Mucosa of stomach (tissue), 1 donor: Measurements from ENCODE around the gene C22orf15.

Experiments used
- H3K27me3 ChIP-seq: one replicate; pipeline ENCODE4 v1.7.0; 2013; ENCODE audit warnings: mild to moderate bottlenecking, low read length; ENCODE audit not compliant: control insufficient read depth, insufficient read depth
- H3K36me3 ChIP-seq: one replicate; pipeline ENCODE4 v1.7.0; 2013; ENCODE audit warnings: low read length; ENCODE audit not compliant: control insufficient read depth, insufficient read depth
- H3K4me1 ChIP-seq: one replicate; pipeline ENCODE4 v1.7.0; 2013; ENCODE audit warnings: mild to moderate bottlenecking, low read length; ENCODE audit not compliant: control insufficient read depth, insufficient read depth
- H3K4me3 ChIP-seq: one replicate; pipeline ENCODE4 v1.7.0; 2013; ENCODE audit warnings: low read length
- H3K9ac ChIP-seq: one replicate; pipeline ENCODE4 v1.7.0; 2013; ENCODE audit warnings: mild to moderate bottlenecking, low read length, moderate library complexity
- H3K9me3 ChIP-seq: one replicate; pipeline ENCODE4 v1.7.0; 2013; ENCODE audit warnings: mild to moderate bottlenecking, low read length, moderate library complexity; ENCODE audit not compliant: control insufficient read depth
- donor health status: Pancreatic carcinoma.

The C22orf15 gene

GRCh38 chr22:23803001-23803819 lies 40.4 kb downstream of the C22orf15 start:
- Histone ChIP-seq H3K9me3 (no peaks in the 10 kb centered on the region), H3K4me1 (no peaks in the 10 kb centered on the region), H3K36me3 (no peaks in the 10 kb centered on the region), H3K9ac (no peak overlapping the region), H3K4me3 (no peak overlapping the region), H3K27me3 (no peaks in the 10 kb centered on the region)

GRCh38 chr22:23804781-23805291 lies 42.0 kb downstream of the C22orf15 start:
- H3K9me3 ChIP-seq = no peaks in the 10 kb centered on the region
- no peaks in the 10 kb centered on the region for H3K36me3 ChIP-seq
- no peaks in the 10 kb centered on the region for H3K27me3 ChIP-seq
- H3K9ac ChIP-seq = peak overlapping the region; percentile 8
- H3K4me1 ChIP-seq = no peaks in the 10 kb centered on the region
- no peak overlapping the region for H3K4me3 ChIP-seq

- Histone ChIP-seq H3K4me3 (no peak overlapping the region), H3K36me3 (no peaks in the 10 kb centered on the region)
These were observed 44.0 kb downstream of the C22orf15 start for GRCh38 chr22:23806837-23807236.

GRCh38 chr22:23812378-23812777 lies 49.6 kb downstream of the C22orf15 start:
- Histone ChIP-seq H3K9me3 (no peaks in the 10 kb centered on the region), H3K36me3 (peaks cover 13% of the 10 kb centered on the region), H3K4me1 (no peaks in the 10 kb centered on the region), H3K4me3 (no peak overlapping the region), H3K9ac (no peak overlapping the region), H3K27me3 (no peaks in the 10 kb centered on the region)

More at GRCh38 chr22:23806837-23807236, 44.0 kb downstream of the C22orf15 start:
- no peaks in the 10 kb centered on the region for H3K9me3 ChIP-seq
- no peaks in the 10 kb centered on the region for H3K27me3 ChIP-seq
- no peak overlapping the region for H3K9ac ChIP-seq
- no peaks in the 10 kb centered on the region for H3K4me1 ChIP-seq
